ENCODE data around the gene SLC4A9.
A peak's percentile ranks its signal among the peaks of the same experiment; 100 is the strongest.

The SLC4A9 gene, protein sequence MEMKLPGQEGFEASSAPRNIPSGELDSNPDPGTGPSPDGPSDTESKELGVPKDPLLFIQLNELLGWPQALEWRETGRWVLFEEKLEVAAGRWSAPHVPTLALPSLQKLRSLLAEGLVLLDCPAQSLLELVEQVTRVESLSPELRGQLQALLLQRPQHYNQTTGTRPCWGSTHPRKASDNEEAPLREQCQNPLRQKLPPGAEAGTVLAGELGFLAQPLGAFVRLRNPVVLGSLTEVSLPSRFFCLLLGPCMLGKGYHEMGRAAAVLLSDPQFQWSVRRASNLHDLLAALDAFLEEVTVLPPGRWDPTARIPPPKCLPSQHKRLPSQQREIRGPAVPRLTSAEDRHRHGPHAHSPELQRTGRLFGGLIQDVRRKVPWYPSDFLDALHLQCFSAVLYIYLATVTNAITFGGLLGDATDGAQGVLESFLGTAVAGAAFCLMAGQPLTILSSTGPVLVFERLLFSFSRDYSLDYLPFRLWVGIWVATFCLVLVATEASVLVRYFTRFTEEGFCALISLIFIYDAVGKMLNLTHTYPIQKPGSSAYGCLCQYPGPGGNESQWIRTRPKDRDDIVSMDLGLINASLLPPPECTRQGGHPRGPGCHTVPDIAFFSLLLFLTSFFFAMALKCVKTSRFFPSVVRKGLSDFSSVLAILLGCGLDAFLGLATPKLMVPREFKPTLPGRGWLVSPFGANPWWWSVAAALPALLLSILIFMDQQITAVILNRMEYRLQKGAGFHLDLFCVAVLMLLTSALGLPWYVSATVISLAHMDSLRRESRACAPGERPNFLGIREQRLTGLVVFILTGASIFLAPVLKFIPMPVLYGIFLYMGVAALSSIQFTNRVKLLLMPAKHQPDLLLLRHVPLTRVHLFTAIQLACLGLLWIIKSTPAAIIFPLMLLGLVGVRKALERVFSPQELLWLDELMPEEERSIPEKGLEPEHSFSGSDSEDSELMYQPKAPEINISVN

DNA sequence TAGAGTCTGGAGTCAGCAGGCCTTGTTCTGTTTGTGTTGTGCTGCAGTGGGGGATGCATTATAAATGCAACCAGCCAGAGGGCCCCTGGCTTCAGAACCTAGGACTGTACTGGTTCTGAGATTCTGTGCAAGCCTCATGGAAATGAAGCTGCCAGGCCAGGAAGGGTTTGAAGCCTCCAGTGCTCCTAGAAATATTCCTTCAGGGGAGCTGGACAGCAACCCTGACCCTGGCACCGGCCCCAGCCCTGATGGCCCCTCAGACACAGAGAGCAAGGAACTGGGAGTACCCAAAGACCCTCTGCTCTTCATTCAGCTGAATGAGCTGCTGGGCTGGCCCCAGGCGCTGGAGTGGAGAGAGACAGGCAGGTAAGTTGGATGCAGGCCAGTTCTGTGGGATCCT is at the start of gene SLC4A9:
SLC4A9 (plus strand) TSS at position 94 of the 400 bp plus-strand sequence; CDS start at position 137, 43 bp downstream.
- ChIA-PET CTCF (interaction anchor here (0.6 to 4.7 kb wide), 7 partner anchors 12 to 294 kb away, joined by 3 to 88 read pairs (median 4); partner anchors contain the start of gene HBEGF), POLR2A (interaction anchor here (0.9 kb wide), 1 partner anchor 14 kb away, joined by 3 read pairs; the partner anchor contains the start of gene HBEGF)
- Histone ChIP-seq H3K4me1 (ENCODE audit: control insufficient read depth, insufficient read depth, low read length) (no peaks in the 10 kb centered on the region), H3K27ac (ENCODE audit: extremely low read depth, low read depth, low read length) (no peak within 1 kb of the TSS), H3K4me3 (ENCODE audit: low read depth, low read length) (no peak within 1 kb of the TSS), H3K9me3 (ENCODE audit: control insufficient read depth, insufficient read depth, low read depth, low read length) (no peaks in the 10 kb centered on the region), H3K36me3 (ENCODE audit: control insufficient read depth in 2 of 2, insufficient read depth in 1 of 2, low read length in 2 of 2) (no peaks in the 10 kb centered on the region)
- TF ChIP-seq, protein P1, sequence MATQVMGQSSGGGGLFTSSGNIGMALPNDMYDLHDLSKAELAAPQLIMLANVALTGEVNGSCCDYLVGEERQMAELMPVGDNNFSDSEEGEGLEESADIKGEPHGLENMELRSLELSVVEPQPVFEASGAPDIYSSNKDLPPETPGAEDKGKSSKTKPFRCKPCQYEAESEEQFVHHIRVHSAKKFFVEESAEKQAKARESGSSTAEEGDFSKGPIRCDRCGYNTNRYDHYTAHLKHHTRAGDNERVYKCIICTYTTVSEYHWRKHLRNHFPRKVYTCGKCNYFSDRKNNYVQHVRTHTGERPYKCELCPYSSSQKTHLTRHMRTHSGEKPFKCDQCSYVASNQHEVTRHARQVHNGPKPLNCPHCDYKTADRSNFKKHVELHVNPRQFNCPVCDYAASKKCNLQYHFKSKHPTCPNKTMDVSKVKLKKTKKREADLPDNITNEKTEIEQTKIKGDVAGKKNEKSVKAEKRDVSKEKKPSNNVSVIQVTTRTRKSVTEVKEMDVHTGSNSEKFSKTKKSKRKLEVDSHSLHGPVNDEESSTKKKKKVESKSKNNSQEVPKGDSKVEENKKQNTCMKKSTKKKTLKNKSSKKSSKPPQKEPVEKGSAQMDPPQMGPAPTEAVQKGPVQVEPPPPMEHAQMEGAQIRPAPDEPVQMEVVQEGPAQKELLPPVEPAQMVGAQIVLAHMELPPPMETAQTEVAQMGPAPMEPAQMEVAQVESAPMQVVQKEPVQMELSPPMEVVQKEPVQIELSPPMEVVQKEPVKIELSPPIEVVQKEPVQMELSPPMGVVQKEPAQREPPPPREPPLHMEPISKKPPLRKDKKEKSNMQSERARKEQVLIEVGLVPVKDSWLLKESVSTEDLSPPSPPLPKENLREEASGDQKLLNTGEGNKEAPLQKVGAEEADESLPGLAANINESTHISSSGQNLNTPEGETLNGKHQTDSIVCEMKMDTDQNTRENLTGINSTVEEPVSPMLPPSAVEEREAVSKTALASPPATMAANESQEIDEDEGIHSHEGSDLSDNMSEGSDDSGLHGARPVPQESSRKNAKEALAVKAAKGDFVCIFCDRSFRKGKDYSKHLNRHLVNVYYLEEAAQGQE (tag by site-specific recombination; IDR thresholded peaks at IDR 0.05): peak; percentile 45; the same call in 1 of the 2 replicates
- TF ChIP-seq HOXA7 (CRISPR knock-in tag; IDR thresholded peaks at IDR 0.05; ENCODE audit: borderline replicate concordance): no peak

DNA sequence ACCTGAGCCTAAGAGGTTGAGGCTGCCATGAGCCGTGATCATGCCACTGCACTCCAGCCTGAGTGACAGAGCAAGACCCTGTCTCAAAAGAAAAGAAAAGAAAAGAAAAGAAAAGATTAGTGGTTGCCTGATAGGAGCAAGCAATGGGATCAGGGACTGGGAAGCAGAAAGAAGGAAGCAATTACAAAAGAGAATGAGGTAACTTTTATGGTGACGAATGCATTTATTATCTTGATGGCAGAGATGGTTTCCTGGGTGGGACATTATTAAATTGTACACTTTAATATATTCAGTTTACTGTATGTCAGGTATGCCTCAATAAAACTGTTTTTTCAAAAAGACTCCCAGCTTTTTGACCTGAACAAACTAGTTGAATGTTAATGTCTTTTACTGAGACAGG is 49.6 kb upstream of the SLC4A9 start:
- Histone ChIP-seq H3K4me3 (ENCODE audit: low read depth, low read length) (no peak overlapping the region), H3K4me1 (ENCODE audit: control insufficient read depth, insufficient read depth, low read length) (no peaks in the 10 kb centered on the region), H3K27ac (ENCODE audit: extremely low read depth, low read depth, low read length) (no peak overlapping the region), H3K36me3 (ENCODE audit: control insufficient read depth in 2 of 2, insufficient read depth in 1 of 2, low read length in 2 of 2) (no peaks in the 10 kb centered on the region), H3K9me3 (ENCODE audit: control insufficient read depth, insufficient read depth, low read depth, low read length) (no peaks in the 10 kb centered on the region)
- TF ChIP-seq ZNF324 (tag by site-specific recombination; IDR thresholded peaks at IDR 0.05): no peak
- no peak for TF ChIP-seq ZNF660 (tag by site-specific recombination; IDR thresholded peaks at IDR 0.05)
- TF ChIP-seq ZNF350 (tag by site-specific recombination; IDR thresholded peaks at IDR 0.05): no peak
- no peak for TF ChIP-seq ZNF626 (tag by site-specific recombination; IDR thresholded peaks at IDR 0.05)
- TF ChIP-seq EGR2 (tag by site-specific recombination; IDR thresholded peaks at IDR 0.05; ENCODE audit: low read depth): no peak
- no peak for TF ChIP-seq ZNF621 (tag by site-specific recombination; IDR thresholded peaks at IDR 0.05)
- TF ChIP-seq ZNF114 (tag by site-specific recombination; IDR thresholded peaks at IDR 0.05): no peak
- no peak for TF ChIP-seq ZBTB20 (tag by site-specific recombination; IDR thresholded peaks at IDR 0.05)
- TF ChIP-seq, protein P2, sequence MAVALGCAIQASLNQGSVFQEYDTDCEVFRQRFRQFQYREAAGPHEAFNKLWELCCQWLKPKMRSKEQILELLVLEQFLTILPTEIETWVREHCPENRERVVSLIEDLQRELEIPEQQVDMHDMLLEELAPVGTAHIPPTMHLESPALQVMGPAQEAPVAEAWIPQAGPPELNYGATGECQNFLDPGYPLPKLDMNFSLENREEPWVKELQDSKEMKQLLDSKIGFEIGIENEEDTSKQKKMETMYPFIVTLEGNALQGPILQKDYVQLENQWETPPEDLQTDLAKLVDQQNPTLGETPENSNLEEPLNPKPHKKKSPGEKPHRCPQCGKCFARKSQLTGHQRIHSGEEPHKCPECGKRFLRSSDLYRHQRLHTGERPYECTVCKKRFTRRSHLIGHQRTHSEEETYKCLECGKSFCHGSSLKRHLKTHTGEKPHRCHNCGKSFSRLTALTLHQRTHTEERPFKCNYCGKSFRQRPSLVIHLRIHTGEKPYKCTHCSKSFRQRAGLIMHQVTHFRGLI (tag by site-specific recombination; IDR thresholded peaks at IDR 0.05): no peak
- TF ChIP-seq, protein P3, sequence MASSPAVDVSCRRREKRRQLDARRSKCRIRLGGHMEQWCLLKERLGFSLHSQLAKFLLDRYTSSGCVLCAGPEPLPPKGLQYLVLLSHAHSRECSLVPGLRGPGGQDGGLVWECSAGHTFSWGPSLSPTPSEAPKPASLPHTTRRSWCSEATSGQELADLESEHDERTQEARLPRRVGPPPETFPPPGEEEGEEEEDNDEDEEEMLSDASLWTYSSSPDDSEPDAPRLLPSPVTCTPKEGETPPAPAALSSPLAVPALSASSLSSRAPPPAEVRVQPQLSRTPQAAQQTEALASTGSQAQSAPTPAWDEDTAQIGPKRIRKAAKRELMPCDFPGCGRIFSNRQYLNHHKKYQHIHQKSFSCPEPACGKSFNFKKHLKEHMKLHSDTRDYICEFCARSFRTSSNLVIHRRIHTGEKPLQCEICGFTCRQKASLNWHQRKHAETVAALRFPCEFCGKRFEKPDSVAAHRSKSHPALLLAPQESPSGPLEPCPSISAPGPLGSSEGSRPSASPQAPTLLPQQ (tag by site-specific recombination; IDR thresholded peaks at IDR 0.05): no peak
- POLR2A ChIA-PET: interaction anchor here (1.0 to 2.1 kb wide), 3 partner anchors 7 to 36 kb away, joined by 3 to 9 read pairs (median 8); partner anchors contain the start of genes HBEGF and PFDN1
- CTCF ChIA-PET: interaction anchor here (1.1 to 4.3 kb wide), 7 partner anchors 35 to 71 kb away, joined by 3 to 20 read pairs (median 5); no protein-coding TSS in a partner anchor
